A549 (cell line): ENCODE data around the gene PHF21A. TPM values are rescaled to one million over a fixed set of nuclear protein-coding genes. Genes with fewer than 3 reads are reported as not detected.

Experiments used
- ATAC-seq, 2 experiments: fragments of 200-7000 bp in 1 of 2; fragments of >200 bp in 1 of 2; cut with Nextera tagmentation in 1 of 2; cut with Tn5 transposase in 1 of 2; 3 replicates each; pipeline versions ENCODE4 v1.8.0 to v1.9.1; 2018 to 2020; ENCODE audit warnings: mild to moderate bottlenecking in 1 of 2, moderate library complexity in 1 of 2
- CTCF ChIA-PET: fragments of 300-600 bp; sonication (Branson Sonifier 250); formaldehyde crosslinking; extraction: SDS; loops from one replicate; lab custom pipeline; 2021; ENCODE audit warnings: antibody characterized with exemption, inconsistent platforms; lab: Yijun Ruan, JAX
- POLR2A ChIA-PET: fragments of 350-600 bp; formaldehyde crosslinking; extraction: SDS; loops from one replicate; lab custom pipeline; 2021; ENCODE audit warnings: antibody characterized with exemption, inconsistent platforms; lab: Yijun Ruan, JAX
- DNase-seq, 2 experiments: peaks; one replicate each; pipeline versions ENCODE4 v3.0.0 to v3.0.0-alpha.2; 2011 to 2016; ENCODE audit warnings: low read depth in 1 of 2, low spot score in 1 of 2
- FAIRE-seq: peaks from 2 replicates; lab custom pipeline; 2011; peaks lifted over from hg19 to GRCh38; lab: Jason Lieb, UNC
- H3K27ac ChIP-seq, 2 experiments: fragments of >200 bp; sonication (Bioruptor Twin); formaldehyde crosslinking; 3 replicates each; pipeline ENCODE4 v1.5.1; 2016 to 2017
- H3K4me1 ChIP-seq: fragments of >200 bp; sonication (Bioruptor Twin); formaldehyde crosslinking; 3 replicates; pipeline ENCODE4 v1.6.1; 2016
- H3K4me2 ChIP-seq: fragments of >200 bp; sonication (Bioruptor Twin); formaldehyde crosslinking; 3 replicates; pipeline ENCODE4 v1.6.1; 2016
- H3K4me3 ChIP-seq: fragments of >200 bp; sonication (Bioruptor Twin); formaldehyde crosslinking; 3 replicates; pipeline ENCODE4 v1.5.1; 2016
- H3K9me3 ChIP-seq: fragments of >200 bp; sonication (Bioruptor Twin); formaldehyde crosslinking; 3 replicates; pipeline ENCODE4 v1.6.1; 2016
- CEBPB ChIP-seq, 2 experiments: fragments of >200 bp in 1 of 2; sonication (Bioruptor Twin) in 1 of 2; formaldehyde crosslinking in 1 of 2; IDR thresholded peaks; 2 replicates each; pipeline ENCODE4 v1.6.1; 2012 to 2016
- CHD2 ChIP-seq: fragments of 150-350 bp; IDR thresholded peaks from 2 replicates; pipeline ENCODE4 v1.6.1; 2014; ENCODE audit warnings: low read length; ENCODE audit not compliant: partially characterized antibody
- CTCF ChIP-seq: fragments of >200 bp; sonication (Bioruptor Twin); formaldehyde crosslinking; IDR thresholded peaks from 3 replicates; pipeline ENCODE4 v1.5.1; 2016
- EHF ChIP-seq: fragments of 250-450 bp; sonication (Bioruptor Pico); IDR thresholded peaks from 2 replicates; pipeline ENCODE4 v1.5.0; 2020; ENCODE audit warnings: mild to moderate bottlenecking
- EHMT2 ChIP-seq: fragments of 200-600 bp; sonication (generic); IDR thresholded peaks from 2 replicates; pipeline ENCODE4 v1.6.1; 2016; ENCODE audit warnings: antibody characterized with exemption, low read depth, mild to moderate bottlenecking, moderate library complexity
- ELK1 ChIP-seq: fragments of 150-350 bp; IDR thresholded peaks from 2 replicates; pipeline ENCODE4 v1.6.1; 2014; ENCODE audit warnings: low read depth, mild to moderate bottlenecking, low read length
- HMGXB4 ChIP-seq: fragments of 250-450 bp; sonication (Bioruptor Pico); IDR thresholded peaks from 2 replicates; pipeline ENCODE4 v1.5.0; 2021; ENCODE audit warnings: mild to moderate bottlenecking, moderate library complexity, borderline replicate concordance
- JUN ChIP-seq, 2 experiments: fragments of >200 bp; sonication (Bioruptor Twin); formaldehyde crosslinking; IDR thresholded peaks; 2 replicates in 1 of 2; 3 replicates in 1 of 2; pipeline ENCODE4 v1.6.1; 2016 to 2017
- PHF8 ChIP-seq: fragments of 200-600 bp; sonication (generic); IDR thresholded peaks from 2 replicates; pipeline ENCODE4 v1.6.1; 2016; ENCODE audit warnings: low read depth, mild to moderate bottlenecking, antibody characterized with exemption, moderate library complexity, borderline replicate concordance
- RAD21 ChIP-seq, 2 experiments: fragments of >200 bp in 1 of 2; sonication (Bioruptor Twin) in 1 of 2; formaldehyde crosslinking in 1 of 2; IDR thresholded peaks in 1 of 2; conservative IDR thresholded peaks in 1 of 2; 2 replicates in 1 of 2; 3 replicates in 1 of 2; pipeline ENCODE4 v1.6.1; 2012 to 2018; ENCODE audit warnings: inconsistent platforms in 1 of 2
- SREBF2 ChIP-seq: fragments of 450-650 bp; IDR thresholded peaks from 2 replicates; pipeline ENCODE4 v1.6.1; 2014; ENCODE audit warnings: mild to moderate bottlenecking, moderate library complexity
- TP53 ChIP-seq: fragments of 250-450 bp; sonication (Bioruptor Pico); IDR thresholded peaks from 2 replicates; pipeline ENCODE4 v1.5.0; 2021; ENCODE audit warnings: mild to moderate bottlenecking, moderate library complexity
- USF2 ChIP-seq: fragments of 450-650 bp; IDR thresholded peaks from 2 replicates; pipeline ENCODE4 v1.6.1; 2014; ENCODE audit warnings: antibody characterized with exemption
- ZC3H11A ChIP-seq: fragments of 450-650 bp; IDR thresholded peaks from 2 replicates; pipeline ENCODE4 v1.6.1; 2014; ENCODE audit warnings: antibody characterized with exemption, mild to moderate bottlenecking
- WGBS: methylation state at CpG from one replicate; pipeline ENCODE4 v1.1.6; 2017; ENCODE audit errors: missing lambda C conversion rate; 5-methylcytosine and 5-hydroxymethylcytosine counted together
- polyA plus RNA-seq, 4 experiments: library from polyadenylated mRNA; depleted of rRNA in 3 of 4; stranded (reverse); fragments of >200 nt; fragmentation: RNase III in 1 of 4; extraction: RNeasy Plus Mini Kit Qiagen cat#74134 plus additional on column Dnase treatment in 1 of 4; gene quantifications; 2 replicates in 3 of 4; 3 replicates in 1 of 4; pipeline ENCODE4 v1.2.3, GENCODE V29; 2011 to 2017

PHF21A gene
- polyA plus RNA-seq, 2 of the 4 experiments (the other 2 are of a cell fraction), result 20.0 to 31.9 TPM

- ChIA-PET CTCF (no interaction called here), POLR2A (no interaction called here)
- Histone ChIP-seq H3K9me3 (no peaks in the 10 kb centered on the region), H3K4me2 (no peak overlapping the region), H3K27ac (no peak overlapping the region), H3K4me1 (no peaks in the 10 kb centered on the region), H3K4me3 (no peak overlapping the region)
- no peak for ATAC-seq
- DNase-seq, result no peak
- 91% methylated on average over 3 of the region's 3 CpGs for WGBS
- no peak for TF ChIP-seq ZC3H11A
- no peak for TF ChIP-seq JUN (IDR thresholded peaks at IDR 0.05)
- no peak for TF ChIP-seq HMGXB4 (CRISPR knock-in tag)
- TF ChIP-seq EHF (CRISPR knock-in tag), result no peak
- no peak for TF ChIP-seq CHD2
- TF ChIP-seq PHF8, result no peak
- no peak for FAIRE-seq
Measured at GRCh38 chr11:46069595-46069994, 51.7 kb downstream of the PHF21A start.

- no peak overlapping the region for H3K27ac ChIP-seq
- 96% methylated on average over 4 of the region's 4 CpGs for WGBS
- FAIRE-seq (no peak), ATAC-seq (no peak), DNase-seq (no peak)
- no peaks in the 10 kb centered on the region for H3K9me3 ChIP-seq
- POLR2A ChIA-PET, result interaction anchor here (0.6 kb wide), 1 partner anchor 242 kb away, joined by 4 read pairs; no protein-coding TSS in a partner anchor
- no peak for TF ChIP-seq SREBF2
- TF ChIP-seq HMGXB4 (CRISPR knock-in tag), result no peak
- TF ChIP-seq CTCF, result no peak
- no peak for TF ChIP-seq EHMT2
- TF ChIP-seq CEBPB (IDR thresholded peaks at IDR 0.05), result no peak
- no peak for TF ChIP-seq TP53 (CRISPR knock-in tag)
- no peak for TF ChIP-seq EHF (CRISPR knock-in tag)
- TF ChIP-seq USF2, result no peak
- H3K4me1 ChIP-seq, result no peaks in the 10 kb centered on the region
- no peak overlapping the region for H3K4me3 ChIP-seq
- no peak overlapping the region for H3K4me2 ChIP-seq
- CTCF ChIA-PET, result interaction anchor here (1.4 kb wide), 1 partner anchor 12 kb away, joined by 3 read pairs; no protein-coding TSS in a partner anchor
Measured at GRCh38 chr11:46066335-46066734, 54.9 kb downstream of the PHF21A start.

- POLR2A ChIA-PET, result no interaction called here
- DNase-seq (no peak), FAIRE-seq (no peak), ATAC-seq (no peak)
- no peaks in the 10 kb centered on the region for H3K9me3 ChIP-seq
- CTCF ChIA-PET, result interaction anchor here (0.9 to 1.4 kb wide), 3 partner anchors 11 to 44 kb away, joined by 3 read pairs; no protein-coding TSS in a partner anchor
- H3K4me1 ChIP-seq, result no peaks in the 10 kb centered on the region
- H3K4me2 ChIP-seq, result no peak overlapping the region
- 92% methylated on average over 3 of the region's 3 CpGs for WGBS
- TF ChIP-seq RAD21 (conservative IDR thresholded peaks at IDR 0.05 in 1 of 2, IDR thresholded peaks at IDR 0.05 in 1 of 2) (no peak), EHF (CRISPR knock-in tag) (no peak), USF2 (no peak), ELK1 (no peak)
- H3K4me3 ChIP-seq, result no peak overlapping the region
- no peak overlapping the region for H3K27ac ChIP-seq
Measured at GRCh38 chr11:46065681-46066080, 55.6 kb downstream of the PHF21A start.
